NB4 (cell line): ENCODE data around the gene ASCC1.

Experiments used
- POLR2A ChIP-seq: IDR thresholded peaks from 2 replicates; pipeline ENCODE4 v1.6.1; 2011; ENCODE audit warnings: mild to moderate bottlenecking; ENCODE audit not compliant: insufficient read length; ENCODE audit errors: extremely low read depth
- TF ChIP-seq, protein P1 (sequence below): IDR thresholded peaks from one replicate; pipeline ENCODE4 v1.5.1; 2012; ENCODE audit warnings: low read depth, low read length

DNA sequence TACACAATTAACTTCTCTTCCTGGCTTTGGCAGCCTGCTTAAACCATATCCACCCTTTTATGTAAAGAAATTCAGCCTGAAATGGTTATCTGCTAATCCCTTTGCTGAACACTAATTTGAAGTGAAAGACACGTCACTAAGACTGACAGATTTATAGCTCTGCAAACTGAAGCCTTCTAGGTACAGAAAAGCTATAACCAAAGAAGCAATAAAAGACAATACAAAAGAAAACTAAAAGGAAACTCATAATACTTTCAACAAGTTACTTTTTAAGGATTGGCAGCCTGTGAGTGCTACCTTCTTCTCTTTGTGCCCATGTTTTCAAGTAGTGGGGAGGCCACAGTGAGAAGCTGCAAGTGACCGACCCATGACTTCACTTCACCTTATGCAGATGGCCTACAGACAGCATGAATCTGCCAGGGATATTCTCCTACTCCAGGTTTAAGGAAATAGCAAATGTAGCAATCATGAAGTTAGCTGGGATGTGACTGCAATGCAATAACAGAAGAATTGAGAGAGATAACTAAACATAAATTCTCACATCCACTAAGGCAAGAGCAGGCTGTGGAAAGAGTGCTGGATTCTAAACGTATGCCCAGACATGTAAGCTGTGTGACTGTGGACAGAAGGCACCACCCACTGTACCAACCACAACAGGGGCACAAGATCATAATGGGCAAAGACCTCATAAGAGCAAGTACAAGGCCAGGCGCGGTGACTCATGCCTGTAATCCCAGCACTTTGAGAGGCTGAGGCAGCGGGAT is 117.1 kb downstream of the ASCC1 start:
- TF ChIP-seq, protein P1, sequence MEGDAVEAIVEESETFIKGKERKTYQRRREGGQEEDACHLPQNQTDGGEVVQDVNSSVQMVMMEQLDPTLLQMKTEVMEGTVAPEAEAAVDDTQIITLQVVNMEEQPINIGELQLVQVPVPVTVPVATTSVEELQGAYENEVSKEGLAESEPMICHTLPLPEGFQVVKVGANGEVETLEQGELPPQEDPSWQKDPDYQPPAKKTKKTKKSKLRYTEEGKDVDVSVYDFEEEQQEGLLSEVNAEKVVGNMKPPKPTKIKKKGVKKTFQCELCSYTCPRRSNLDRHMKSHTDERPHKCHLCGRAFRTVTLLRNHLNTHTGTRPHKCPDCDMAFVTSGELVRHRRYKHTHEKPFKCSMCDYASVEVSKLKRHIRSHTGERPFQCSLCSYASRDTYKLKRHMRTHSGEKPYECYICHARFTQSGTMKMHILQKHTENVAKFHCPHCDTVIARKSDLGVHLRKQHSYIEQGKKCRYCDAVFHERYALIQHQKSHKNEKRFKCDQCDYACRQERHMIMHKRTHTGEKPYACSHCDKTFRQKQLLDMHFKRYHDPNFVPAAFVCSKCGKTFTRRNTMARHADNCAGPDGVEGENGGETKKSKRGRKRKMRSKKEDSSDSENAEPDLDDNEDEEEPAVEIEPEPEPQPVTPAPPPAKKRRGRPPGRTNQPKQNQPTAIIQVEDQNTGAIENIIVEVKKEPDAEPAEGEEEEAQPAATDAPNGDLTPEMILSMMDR: no peak
- no peak for TF ChIP-seq POLR2A
